HepG2 (cell line): ENCODE results near the gene HMHB1.

Experiments used
- EZH2 ChIP-seq: conservative IDR thresholded peaks from 2 replicates; pipeline ENCODE4 v1.6.1; 2012; ENCODE audit warnings: mild to moderate bottlenecking, low read depth, low read length, moderate library complexity
- MIXL1 ChIP-seq: IDR thresholded peaks from 2 replicates; pipeline ENCODE4 v1.6.1; 2016
- POLR2A ChIP-seq, 2 experiments: IDR thresholded peaks; 2 replicates each; pipeline ENCODE4 v1.6.1; 2011; ENCODE audit warnings: low read depth in 2 of 2, low read length in 2 of 2, mild to moderate bottlenecking in 1 of 2, moderate library complexity in 1 of 2; ENCODE audit not compliant: insufficient read depth in 1 of 2
- RELA ChIP-seq: sonication (generic); formaldehyde crosslinking; IDR thresholded peaks from 2 replicates; pipeline ENCODE4 v1.4.0; 2020; ENCODE audit warnings: missing genetic modification reagents
- RORA ChIP-seq: sonication (generic); formaldehyde crosslinking; IDR thresholded peaks from 2 replicates; pipeline ENCODE4 v1.5.0; 2020; ENCODE audit warnings: mild to moderate bottlenecking, missing genetic modification reagents, moderate library complexity
- SMAD1 ChIP-seq: sonication (generic); formaldehyde crosslinking; IDR thresholded peaks from 2 replicates; pipeline ENCODE4 v1.4.0; 2020; ENCODE audit warnings: missing genetic modification reagents, low read depth, mild to moderate bottlenecking, borderline replicate concordance
- TEAD3 ChIP-seq: optimal IDR thresholded peaks from 2 replicates; pipeline ENCODE3; 2016; ENCODE audit warnings: borderline replicate concordance
- ZNF749 ChIP-seq: sonication (generic); formaldehyde crosslinking; IDR thresholded peaks from 2 replicates; pipeline ENCODE4 v1.8.0; 2022; ENCODE audit warnings: mild to moderate bottlenecking, missing genetic modification reagents, moderate library complexity, borderline replicate concordance
- TF ChIP-seq, protein P1 (sequence below): IDR thresholded peaks from 2 replicates; pipeline ENCODE4 v1.6.1; 2012; ENCODE audit warnings: inconsistent platforms
- TF ChIP-seq, protein P2 (sequence below): sonication (generic); formaldehyde crosslinking; IDR thresholded peaks from 2 replicates; pipeline ENCODE4 v1.5.1; 2020; ENCODE audit warnings: mild to moderate bottlenecking, missing genetic modification reagents

DNA sequence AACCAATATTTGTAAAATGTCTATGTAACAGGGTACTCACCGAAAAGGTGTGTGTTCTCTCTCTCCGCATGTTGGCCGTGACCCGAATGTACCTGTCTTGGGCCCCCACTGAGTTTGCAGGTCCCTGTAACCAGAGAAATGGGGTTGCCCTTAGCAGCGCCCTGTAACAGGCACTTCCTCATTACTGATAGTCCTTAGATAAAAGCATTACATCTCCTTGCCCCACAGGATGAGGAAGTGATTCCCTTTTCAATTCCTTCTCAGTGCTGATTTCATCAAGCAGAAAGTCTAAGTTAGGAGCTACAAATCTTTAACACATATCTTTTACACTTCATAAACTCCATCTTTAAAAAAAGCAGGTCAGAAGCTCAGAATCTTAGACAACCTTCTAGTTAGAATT lies 15.2 kb upstream of the HMHB1 start:
- TF ChIP-seq, protein P1, sequence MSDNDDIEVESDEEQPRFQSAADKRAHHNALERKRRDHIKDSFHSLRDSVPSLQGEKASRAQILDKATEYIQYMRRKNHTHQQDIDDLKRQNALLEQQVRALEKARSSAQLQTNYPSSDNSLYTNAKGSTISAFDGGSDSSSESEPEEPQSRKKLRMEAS: no peak
- TF ChIP-seq POLR2A (IDR thresholded peaks at IDR 0.05; ENCODE audit: insufficient read depth in 1 of 2, low read depth in 2 of 2, low read length in 2 of 2) (no peak), EZH2 (no peak), TEAD3 (CRISPR knock-in tag) (no peak), RORA (no peak), SMAD1 (CRISPR knock-in tag) (no peak), ZNF749 (CRISPR knock-in tag) (no peak), RELA (CRISPR knock-in tag) (no peak), MIXL1 (no peak)
- TF ChIP-seq, protein P2, sequence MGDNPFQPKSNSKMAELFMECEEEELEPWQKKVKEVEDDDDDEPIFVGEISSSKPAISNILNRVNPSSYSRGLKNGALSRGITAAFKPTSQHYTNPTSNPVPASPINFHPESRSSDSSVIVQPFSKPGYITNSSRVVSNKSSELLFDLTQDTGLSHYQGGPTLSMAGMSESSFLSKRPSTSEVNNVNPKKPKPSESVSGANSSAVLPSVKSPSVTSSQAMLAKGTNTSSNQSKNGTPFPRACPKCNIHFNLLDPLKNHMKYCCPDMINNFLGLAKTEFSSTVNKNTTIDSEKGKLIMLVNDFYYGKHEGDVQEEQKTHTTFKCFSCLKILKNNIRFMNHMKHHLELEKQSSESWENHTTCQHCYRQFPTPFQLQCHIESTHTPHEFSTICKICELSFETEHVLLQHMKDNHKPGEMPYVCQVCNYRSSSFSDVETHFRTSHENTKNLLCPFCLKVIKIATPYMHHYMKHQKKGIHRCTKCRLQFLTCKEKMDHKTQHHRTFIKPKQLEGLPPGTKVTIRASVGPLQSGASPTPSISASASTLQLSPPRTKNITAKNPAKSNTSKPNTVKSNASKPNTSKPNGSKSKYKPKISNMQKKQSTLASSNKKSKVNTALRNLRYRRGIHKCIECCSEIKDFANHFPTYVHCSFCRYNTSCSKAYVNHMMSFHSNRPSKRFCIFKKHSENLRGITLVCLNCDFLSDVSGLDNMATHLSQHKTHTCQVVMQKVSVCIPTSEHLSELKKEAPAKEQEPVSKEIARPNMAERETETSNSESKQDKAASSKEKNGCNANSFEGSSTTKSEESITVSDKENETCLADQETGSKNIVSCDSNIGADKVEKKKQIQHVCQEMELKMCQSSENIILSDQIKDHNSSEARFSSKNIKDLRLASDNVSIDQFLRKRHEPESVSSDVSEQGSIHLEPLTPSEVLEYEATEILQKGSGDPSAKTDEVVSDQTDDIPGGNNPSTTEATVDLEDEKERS (CRISPR knock-in tag): no peak
